ENCODE data around the gene RIGI. TPM values are rescaled to one million over a fixed set of nuclear protein-coding genes. Genes with fewer than 3 reads are reported as not detected.
A peak's percentile ranks its signal among the peaks of the same experiment; 100 is the strongest.

RIGI gene
- total and polyA plus RNA-seq, 9 of the 15 experiments (the other 6 are each of a cell fraction or from before 2014, with no cell fraction given), result 0.27 to 1.1 (median 0.54) TPM

DNA sequence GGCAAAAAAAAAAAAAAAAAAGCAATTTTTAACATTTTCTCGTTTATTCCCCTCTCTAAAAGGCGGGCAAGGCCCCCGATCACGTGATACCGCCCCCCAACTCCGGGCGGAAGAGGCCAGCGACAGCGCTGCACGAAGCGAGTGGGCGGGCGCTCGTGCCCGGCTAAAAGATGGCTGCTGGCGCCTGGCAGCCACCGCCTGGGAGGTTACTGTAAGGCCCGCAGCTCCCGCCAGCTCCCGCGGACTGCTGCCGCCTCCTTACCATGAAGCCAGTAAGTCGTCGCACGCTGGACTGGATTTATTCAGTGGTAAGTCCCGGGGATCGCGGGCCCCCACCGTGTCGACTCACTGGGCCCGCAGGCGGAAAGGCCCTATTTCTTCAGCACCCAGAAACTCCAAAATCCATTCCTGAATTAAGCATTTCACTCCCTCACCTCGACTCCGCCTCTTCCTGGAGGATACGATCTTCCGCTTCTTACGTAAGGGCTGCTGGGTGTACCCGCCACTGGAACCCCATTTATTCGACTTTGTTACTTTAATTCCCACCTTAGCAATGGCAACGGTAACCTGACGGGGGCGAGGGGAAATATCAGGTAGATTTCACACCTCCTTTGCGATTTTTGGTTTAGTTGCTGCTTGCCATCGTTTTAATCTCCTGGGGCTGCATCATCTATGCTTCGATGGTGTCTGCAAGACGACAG is 26.3 kb upstream of the RIGI start, which contains the start of the genes SMIM27 and TOPORS (continued):
- TF ChIP-seq, protein P1, sequence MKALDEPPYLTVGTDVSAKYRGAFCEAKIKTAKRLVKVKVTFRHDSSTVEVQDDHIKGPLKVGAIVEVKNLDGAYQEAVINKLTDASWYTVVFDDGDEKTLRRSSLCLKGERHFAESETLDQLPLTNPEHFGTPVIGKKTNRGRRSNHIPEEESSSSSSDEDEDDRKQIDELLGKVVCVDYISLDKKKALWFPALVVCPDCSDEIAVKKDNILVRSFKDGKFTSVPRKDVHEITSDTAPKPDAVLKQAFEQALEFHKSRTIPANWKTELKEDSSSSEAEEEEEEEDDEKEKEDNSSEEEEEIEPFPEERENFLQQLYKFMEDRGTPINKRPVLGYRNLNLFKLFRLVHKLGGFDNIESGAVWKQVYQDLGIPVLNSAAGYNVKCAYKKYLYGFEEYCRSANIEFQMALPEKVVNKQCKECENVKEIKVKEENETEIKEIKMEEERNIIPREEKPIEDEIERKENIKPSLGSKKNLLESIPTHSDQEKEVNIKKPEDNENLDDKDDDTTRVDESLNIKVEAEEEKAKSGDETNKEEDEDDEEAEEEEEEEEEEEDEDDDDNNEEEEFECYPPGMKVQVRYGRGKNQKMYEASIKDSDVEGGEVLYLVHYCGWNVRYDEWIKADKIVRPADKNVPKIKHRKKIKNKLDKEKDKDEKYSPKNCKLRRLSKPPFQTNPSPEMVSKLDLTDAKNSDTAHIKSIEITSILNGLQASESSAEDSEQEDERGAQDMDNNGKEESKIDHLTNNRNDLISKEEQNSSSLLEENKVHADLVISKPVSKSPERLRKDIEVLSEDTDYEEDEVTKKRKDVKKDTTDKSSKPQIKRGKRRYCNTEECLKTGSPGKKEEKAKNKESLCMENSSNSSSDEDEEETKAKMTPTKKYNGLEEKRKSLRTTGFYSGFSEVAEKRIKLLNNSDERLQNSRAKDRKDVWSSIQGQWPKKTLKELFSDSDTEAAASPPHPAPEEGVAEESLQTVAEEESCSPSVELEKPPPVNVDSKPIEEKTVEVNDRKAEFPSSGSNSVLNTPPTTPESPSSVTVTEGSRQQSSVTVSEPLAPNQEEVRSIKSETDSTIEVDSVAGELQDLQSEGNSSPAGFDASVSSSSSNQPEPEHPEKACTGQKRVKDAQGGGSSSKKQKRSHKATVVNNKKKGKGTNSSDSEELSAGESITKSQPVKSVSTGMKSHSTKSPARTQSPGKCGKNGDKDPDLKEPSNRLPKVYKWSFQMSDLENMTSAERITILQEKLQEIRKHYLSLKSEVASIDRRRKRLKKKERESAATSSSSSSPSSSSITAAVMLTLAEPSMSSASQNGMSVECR (CRISPR knock-in tag; IDR thresholded peaks at IDR 0.05), result peak; percentile 49; the same call in 1 of the 2 replicates
- TF ChIP-seq, protein P2, sequence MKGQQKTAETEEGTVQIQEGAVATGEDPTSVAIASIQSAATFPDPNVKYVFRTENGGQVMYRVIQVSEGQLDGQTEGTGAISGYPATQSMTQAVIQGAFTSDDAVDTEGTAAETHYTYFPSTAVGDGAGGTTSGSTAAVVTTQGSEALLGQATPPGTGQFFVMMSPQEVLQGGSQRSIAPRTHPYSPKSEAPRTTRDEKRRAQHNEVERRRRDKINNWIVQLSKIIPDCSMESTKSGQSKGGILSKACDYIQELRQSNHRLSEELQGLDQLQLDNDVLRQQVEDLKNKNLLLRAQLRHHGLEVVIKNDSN (CRISPR knock-in tag; IDR thresholded peaks at IDR 0.05), result peak; percentile 91
- TF ChIP-seq MCM7 (IDR thresholded peaks at IDR 0.05) (no peak), TGIF2 (CRISPR knock-in tag; IDR thresholded peaks at IDR 0.05) (0 out of 2 replicates have a peak, but pooled peaks have one; percentile 42), RBFOX2 (IDR thresholded peaks at IDR 0.05; ENCODE audit: low read depth, low read length) (peak; percentile 87), HNRNPLL (IDR thresholded peaks at IDR 0.05; ENCODE audit: low read depth, low read length, poor library complexity, severe bottlenecking) (peak; percentile 99), ETV1 (tag; conservative IDR thresholded peaks at IDR 0.05; ENCODE audit: low read depth) (0 out of 2 replicates have a peak, but pooled peaks have one; percentile 44), GTF2F1 (IDR thresholded peaks at IDR 0.05; ENCODE audit: low read depth, low read length) (0 out of 2 replicates have a peak, but pooled peaks have one; percentile 26), ERF (CRISPR knock-in tag; IDR thresholded peaks at IDR 0.05) (0 out of 2 replicates have a peak, but pooled peaks have one; percentile 25), ZNF408 (CRISPR knock-in tag; IDR thresholded peaks at IDR 0.05; ENCODE audit: low read depth) (no peak), CEBPG (CRISPR knock-in tag; IDR thresholded peaks at IDR 0.05) (peak; percentile 44; the same call in 1 of the 2 replicates), CEBPG (tag; conservative IDR thresholded peaks at IDR 0.05 in 1 of 2, IDR thresholded peaks at IDR 0.05 in 1 of 2) (peak in 1 of 2 experiments; percentile 66; a peak in 3 of 4 replicates), ZNF354B (CRISPR knock-in tag; IDR thresholded peaks at IDR 0.05) (no peak), SNIP1 (IDR thresholded peaks at IDR 0.05; ENCODE audit: low read depth) (no peak), ZNF316 (IDR thresholded peaks at IDR 0.05) (0 out of 2 replicates have a peak, but pooled peaks have one; percentile 15), GABPB1 (CRISPR knock-in tag; IDR thresholded peaks at IDR 0.05) (peak; percentile 74)
- TF ChIP-seq, protein P3, sequence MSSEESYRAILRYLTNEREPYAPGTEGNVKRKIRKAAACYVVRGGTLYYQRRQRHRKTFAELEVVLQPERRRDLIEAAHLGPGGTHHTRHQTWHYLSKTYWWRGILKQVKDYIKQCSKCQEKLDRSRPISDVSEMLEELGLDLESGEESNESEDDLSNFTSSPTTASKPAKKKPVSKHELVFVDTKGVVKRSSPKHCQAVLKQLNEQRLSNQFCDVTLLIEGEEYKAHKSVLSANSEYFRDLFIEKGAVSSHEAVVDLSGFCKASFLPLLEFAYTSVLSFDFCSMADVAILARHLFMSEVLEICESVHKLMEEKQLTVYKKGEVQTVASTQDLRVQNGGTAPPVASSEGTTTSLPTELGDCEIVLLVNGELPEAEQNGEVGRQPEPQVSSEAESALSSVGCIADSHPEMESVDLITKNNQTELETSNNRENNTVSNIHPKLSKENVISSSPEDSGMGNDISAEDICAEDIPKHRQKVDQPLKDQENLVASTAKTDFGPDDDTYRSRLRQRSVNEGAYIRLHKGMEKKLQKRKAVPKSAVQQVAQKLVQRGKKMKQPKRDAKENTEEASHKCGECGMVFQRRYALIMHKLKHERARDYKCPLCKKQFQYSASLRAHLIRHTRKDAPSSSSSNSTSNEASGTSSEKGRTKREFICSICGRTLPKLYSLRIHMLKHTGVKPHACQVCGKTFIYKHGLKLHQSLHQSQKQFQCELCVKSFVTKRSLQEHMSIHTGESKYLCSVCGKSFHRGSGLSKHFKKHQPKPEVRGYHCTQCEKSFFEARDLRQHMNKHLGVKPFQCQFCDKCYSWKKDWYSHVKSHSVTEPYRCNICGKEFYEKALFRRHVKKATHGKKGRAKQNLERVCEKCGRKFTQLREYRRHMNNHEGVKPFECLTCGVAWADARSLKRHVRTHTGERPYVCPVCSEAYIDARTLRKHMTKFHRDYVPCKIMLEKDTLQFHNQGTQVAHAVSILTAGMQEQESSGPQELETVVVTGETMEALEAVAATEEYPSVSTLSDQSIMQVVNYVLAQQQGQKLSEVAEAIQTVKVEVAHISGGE (CRISPR knock-in tag; IDR thresholded peaks at IDR 0.05), result peak in 2 of 3 experiments; percentile 15 to 83; a peak in 3 of 6 replicates
